Thoracic aorta (tissue), 2 donors: ENCODE results near the gene CACTIN. TPM values are rescaled to one million over a fixed set of nuclear protein-coding genes. Genes with fewer than 3 reads are reported as not detected.

Experiments
- ATAC-seq: fragments of 150-250 bp; one replicate; pipeline ENCODE4 v1.8.0; 2017; ENCODE audit warnings: low read depth; ENCODE audit not compliant: insufficient number of reproducible peaks, low FRiP score
- DNase-seq: peaks from one replicate; pipeline ENCODE4 v3.0.0-alpha.2; 2020; ENCODE audit warnings: low spot score
- H3K27ac ChIP-seq, 2 donors: fragments of 200-600 bp; sonication (generic); 1 replicate in 1 of 2; 2 replicates in 1 of 2; pipeline ENCODE4 v1.5.1; 2016; ENCODE audit warnings: mild to moderate bottlenecking in 2 of 2, moderate library complexity in 2 of 2
- H3K27me3 ChIP-seq: fragments of 200-600 bp; sonication (generic); replicated peaks from 2 replicates; pipeline ENCODE4 v1.6.0; 2016; ENCODE audit warnings: mild to moderate bottlenecking; ENCODE audit not compliant: insufficient read depth
- H3K36me3 ChIP-seq: fragments of 200-600 bp; sonication (generic); one replicate; pipeline ENCODE4 v1.5.1; 2016
- H3K4me1 ChIP-seq, 2 donors: fragments of 200-600 bp; sonication (generic); 1 replicate in 1 of 2; 2 replicates in 1 of 2; pipeline versions ENCODE4 v1.5.1 to v1.6.0; 2016; ENCODE audit warnings: low read depth in 2 of 2, mild to moderate bottlenecking in 1 of 2; ENCODE audit not compliant: control insufficient read depth in 1 of 2
- H3K4me3 ChIP-seq: fragments of 200-600 bp; sonication (generic); 2 replicates; pipeline ENCODE4 v1.5.1; 2016; ENCODE audit warnings: mild to moderate bottlenecking
- H3K9me3 ChIP-seq: fragments of 200-600 bp; sonication (generic); 2 replicates; pipeline ENCODE4 v1.5.1; 2016
- total RNA-seq, 2 donors: library from RNA; depleted of rRNA; stranded (reverse); fragments of >200 nt; gene quantifications; one replicate each; pipeline versions ENCODE4 v1.1.0 to v1.2.3, GENCODE V29; 2016
- TF ChIP-seq, protein P1 (sequence below): fragments of 200-600 bp; sonication (generic); IDR thresholded peaks from one replicate; pipeline ENCODE4 v1.5.1; 2019; ENCODE audit warnings: antibody characterized with exemption

Gene CACTIN
- total RNA-seq, 2 donors from 2014 or later: 33.4 to 38.0 TPM

DNA sequence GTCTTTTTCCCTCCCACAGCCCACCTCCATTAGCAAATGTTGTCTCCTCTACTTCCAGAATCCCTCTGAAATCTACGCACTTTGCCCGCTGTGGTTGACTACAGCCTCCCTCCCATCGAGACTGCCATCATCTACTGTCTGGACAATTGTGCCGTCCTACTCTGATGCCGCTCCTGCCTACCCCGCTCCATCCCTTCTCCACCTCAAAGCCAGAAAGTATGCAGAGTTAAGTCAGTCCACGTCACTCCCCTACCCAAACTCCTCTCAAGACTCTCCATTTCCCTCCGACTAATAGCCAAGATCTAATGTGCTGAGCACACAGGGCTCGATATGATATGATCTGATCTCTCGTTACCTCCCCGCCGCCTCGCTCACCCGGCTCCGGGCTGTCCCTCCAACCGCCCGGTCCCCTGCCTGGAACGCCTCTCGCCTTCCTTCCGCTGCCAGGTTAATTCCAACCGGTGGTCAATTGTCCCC lies 556 bp downstream of the CACTIN start:
- peak overlapping the region; percentile 84 to 92 for H3K27ac ChIP-seq
- H3K4me3 ChIP-seq: peak overlapping the region; percentile 86
- no peaks in the 10 kb centered on the region for H3K27me3 ChIP-seq
- DNase-seq (no peak), ATAC-seq (no peak)
- TF ChIP-seq, protein P1, sequence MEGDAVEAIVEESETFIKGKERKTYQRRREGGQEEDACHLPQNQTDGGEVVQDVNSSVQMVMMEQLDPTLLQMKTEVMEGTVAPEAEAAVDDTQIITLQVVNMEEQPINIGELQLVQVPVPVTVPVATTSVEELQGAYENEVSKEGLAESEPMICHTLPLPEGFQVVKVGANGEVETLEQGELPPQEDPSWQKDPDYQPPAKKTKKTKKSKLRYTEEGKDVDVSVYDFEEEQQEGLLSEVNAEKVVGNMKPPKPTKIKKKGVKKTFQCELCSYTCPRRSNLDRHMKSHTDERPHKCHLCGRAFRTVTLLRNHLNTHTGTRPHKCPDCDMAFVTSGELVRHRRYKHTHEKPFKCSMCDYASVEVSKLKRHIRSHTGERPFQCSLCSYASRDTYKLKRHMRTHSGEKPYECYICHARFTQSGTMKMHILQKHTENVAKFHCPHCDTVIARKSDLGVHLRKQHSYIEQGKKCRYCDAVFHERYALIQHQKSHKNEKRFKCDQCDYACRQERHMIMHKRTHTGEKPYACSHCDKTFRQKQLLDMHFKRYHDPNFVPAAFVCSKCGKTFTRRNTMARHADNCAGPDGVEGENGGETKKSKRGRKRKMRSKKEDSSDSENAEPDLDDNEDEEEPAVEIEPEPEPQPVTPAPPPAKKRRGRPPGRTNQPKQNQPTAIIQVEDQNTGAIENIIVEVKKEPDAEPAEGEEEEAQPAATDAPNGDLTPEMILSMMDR: no peak
- H3K4me1 ChIP-seq: peaks cover 12 to 31% of the 10 kb centered on the region in 2 donors
- H3K9me3 ChIP-seq: no peaks in the 10 kb centered on the region
- H3K36me3 ChIP-seq: peaks cover 11% of the 10 kb centered on the region

DNA sequence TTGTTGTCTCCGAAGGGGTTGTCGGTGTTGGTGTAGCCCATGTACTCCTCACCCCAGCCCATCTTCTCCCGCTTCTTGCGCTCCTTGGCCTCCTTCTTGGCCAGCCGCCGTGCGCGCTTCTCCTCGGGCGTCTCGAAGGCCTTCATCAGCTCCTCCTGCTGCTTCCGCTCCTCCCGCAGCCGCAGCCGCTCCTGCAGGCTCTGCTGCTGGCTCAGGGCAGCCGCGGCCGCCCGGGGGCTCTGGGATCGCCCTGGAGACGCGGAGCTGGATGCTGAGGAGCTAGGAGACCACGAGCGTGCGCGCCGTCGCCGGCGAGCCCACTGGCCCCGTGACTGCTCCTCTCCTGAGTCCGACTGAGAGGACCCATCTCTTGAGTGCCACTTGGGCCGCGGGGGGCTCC lies 2.9 kb downstream of the CACTIN start:
- TF ChIP-seq, protein P1: no peak
- no peak overlapping the region for H3K27ac ChIP-seq
- no peak for ATAC-seq
- DNase-seq: no peak
- peaks cover 16% of the 10 kb centered on the region for H3K36me3 ChIP-seq
- H3K4me3 ChIP-seq: no peak overlapping the region
- H3K9me3 ChIP-seq: no peaks in the 10 kb centered on the region
- peaks cover 12 to 31% of the 10 kb centered on the region in 2 donors for H3K4me1 ChIP-seq
- no peaks in the 10 kb centered on the region for H3K27me3 ChIP-seq

DNA sequence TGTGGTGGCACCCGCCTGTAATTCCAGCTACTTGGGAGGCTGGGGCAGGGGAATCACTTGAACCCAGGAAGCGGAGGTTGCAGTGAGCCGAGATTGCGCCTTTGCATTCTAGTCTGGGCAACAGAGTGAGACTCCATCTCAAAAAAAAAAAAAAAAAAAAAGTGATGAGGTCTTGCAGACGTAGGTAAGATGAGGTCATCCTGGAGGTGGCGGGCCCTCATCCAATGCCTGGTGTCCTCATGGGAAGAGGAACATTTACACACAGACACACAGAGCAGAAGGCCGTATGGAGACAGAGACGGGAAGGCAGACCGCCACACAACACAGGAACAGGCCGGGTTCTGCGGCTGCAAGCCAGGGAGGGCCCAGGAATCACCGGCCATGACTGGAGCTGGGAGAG lies 4.4 kb downstream of the CACTIN start:
- TF ChIP-seq, protein P1: no peak
- Histone ChIP-seq H3K36me3 (peaks cover 16% of the 10 kb centered on the region), H3K27ac (no peak overlapping the region), H3K4me1 (peaks cover 15 to 31% of the 10 kb centered on the region in 2 donors), H3K4me3 (no peak overlapping the region), H3K27me3 (no peaks in the 10 kb centered on the region), H3K9me3 (no peaks in the 10 kb centered on the region)
- ATAC-seq (no peak), DNase-seq (no peak)

DNA sequence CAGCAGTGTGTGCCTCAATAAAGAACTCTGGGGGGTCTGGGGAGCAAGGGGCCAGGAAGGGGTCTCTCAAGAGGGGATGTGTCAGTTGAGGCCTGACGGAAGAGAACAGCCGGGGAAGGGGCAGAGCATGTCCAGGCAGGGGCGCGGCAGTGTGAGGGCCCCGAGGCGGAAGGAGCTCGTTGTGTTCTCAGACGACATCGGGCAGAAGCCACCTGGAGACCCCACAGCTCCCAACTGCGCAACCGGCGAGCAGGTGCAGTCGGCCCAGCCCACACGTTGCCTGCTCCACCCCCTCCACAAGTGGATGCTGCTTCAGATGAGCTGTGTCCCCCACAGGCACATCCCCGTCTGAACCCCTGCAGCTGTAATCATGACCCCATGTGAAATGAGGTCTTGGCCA lies 4.9 kb downstream of the CACTIN start:
- no peak overlapping the region for H3K4me3 ChIP-seq
- H3K36me3 ChIP-seq: peaks cover 16% of the 10 kb centered on the region
- peaks cover 15 to 29% of the 10 kb centered on the region in 2 donors for H3K4me1 ChIP-seq
- no peaks in the 10 kb centered on the region for H3K9me3 ChIP-seq
- H3K27me3 ChIP-seq: no peaks in the 10 kb centered on the region
- DNase-seq (no peak), ATAC-seq (no peak)
- H3K27ac ChIP-seq: no peak overlapping the region
- TF ChIP-seq, protein P1: no peak

DNA sequence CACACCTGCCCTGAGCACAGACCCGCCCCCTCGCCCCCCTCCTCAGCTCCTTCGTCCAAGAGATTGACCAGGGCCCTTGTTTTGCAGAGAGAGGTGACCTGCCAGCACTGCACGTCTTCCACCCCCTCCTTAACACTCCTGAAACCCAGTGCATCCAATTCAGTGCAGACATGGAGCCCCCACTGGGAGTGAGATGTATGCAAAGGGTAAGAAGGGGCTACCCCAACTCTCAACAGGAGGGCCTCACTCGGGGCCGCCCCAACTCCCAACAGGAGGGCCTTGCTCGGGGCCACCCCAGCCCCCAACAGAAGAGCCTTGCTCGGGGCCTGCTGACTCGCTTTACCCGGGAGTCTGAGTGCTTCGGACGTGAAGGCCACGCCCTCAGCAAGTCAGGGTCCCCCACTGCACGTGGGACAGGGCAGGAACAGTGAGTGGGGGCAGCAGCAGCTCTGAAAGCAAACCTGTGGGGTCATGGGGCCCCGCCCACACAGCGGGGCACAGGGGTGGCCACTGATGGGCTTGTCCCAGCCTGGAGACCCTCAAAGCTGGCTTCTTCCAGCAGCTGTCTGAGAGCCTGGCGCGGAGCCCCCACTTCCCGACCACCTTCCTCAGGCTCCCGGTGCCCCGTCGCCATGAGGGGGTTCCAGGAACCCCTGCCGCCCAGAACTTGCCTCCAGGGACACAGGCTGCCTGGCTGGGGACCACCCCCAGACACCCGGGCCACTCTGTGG lies 5.6 kb downstream of the CACTIN start:
- no peak overlapping the region for H3K4me3 ChIP-seq
- no peaks in the 10 kb centered on the region for H3K9me3 ChIP-seq
- H3K27me3 ChIP-seq: no peaks in the 10 kb centered on the region
- TF ChIP-seq, protein P1: no peak
- H3K4me1 ChIP-seq: peaks cover 15 to 26% of the 10 kb centered on the region in 2 donors
- peaks cover 16% of the 10 kb centered on the region for H3K36me3 ChIP-seq
- no peak overlapping the region for H3K27ac ChIP-seq
- no peak for DNase-seq
- no peak for ATAC-seq
